ENCODE results near the gene PHACTR3.

PHACTR3 gene

GRCh38 chr20:59730722-59731121, 126.4 kb downstream of the PHACTR3 start:
- no peak for DNase-seq (ENCODE audit: low read depth in 2 of 2)

- DNase-seq (ENCODE audit: low read depth in 2 of 2), result no peak
Observed at GRCh38 chr20:59731376-59731775, 127.0 kb downstream of the PHACTR3 start.

- DNase-seq (ENCODE audit: low read depth in 2 of 2), result no peak
Observed at GRCh38 chr20:59733351-59733750, 129.0 kb downstream of the PHACTR3 start.

GRCh38 chr20:59735486-59735885, 131.1 kb downstream of the PHACTR3 start:
- no peak for DNase-seq (ENCODE audit: low read depth in 2 of 2)

- no peak for DNase-seq (ENCODE audit: low read depth in 2 of 2)
Observed at GRCh38 chr20:59735917-59736316, 131.6 kb downstream of the PHACTR3 start.

GRCh38 chr20:59736366-59736765, 132.0 kb downstream of the PHACTR3 start:
- no peak for DNase-seq (ENCODE audit: low read depth in 2 of 2)

GRCh38 chr20:59737073-59737666, 132.8 kb downstream of the PHACTR3 start:
- DNase-seq (ENCODE audit: low read depth in 2 of 2), result no peak

- DNase-seq (ENCODE audit: low read depth in 2 of 2), result no peak
Observed at GRCh38 chr20:59737816-59738215, 133.5 kb downstream of the PHACTR3 start.

GRCh38 chr20:59738851-59739250, 134.5 kb downstream of the PHACTR3 start:
- no peak for DNase-seq (ENCODE audit: low read depth in 2 of 2)

- no peak for DNase-seq (ENCODE audit: low read depth in 2 of 2)
Observed at GRCh38 chr20:59740621-59741020, 136.3 kb downstream of the PHACTR3 start.

- no peak for DNase-seq (ENCODE audit: low read depth in 2 of 2)
Observed at GRCh38 chr20:59741073-59741472, 136.7 kb downstream of the PHACTR3 start.

- DNase-seq (ENCODE audit: low read depth in 2 of 2), result no peak
Observed at GRCh38 chr20:59742351-59743095, 138.2 kb downstream of the PHACTR3 start.

- DNase-seq (ENCODE audit: low read depth in 2 of 2), result no peak
Observed at GRCh38 chr20:59743308-59743707, 139.0 kb downstream of the PHACTR3 start.

- no peak for DNase-seq (ENCODE audit: low read depth in 2 of 2)
Observed at GRCh38 chr20:59743767-59744485, 139.6 kb downstream of the PHACTR3 start.

- DNase-seq (ENCODE audit: low read depth in 2 of 2), result no peak
Observed at GRCh38 chr20:59744756-59745155, 140.4 kb downstream of the PHACTR3 start.

GRCh38 chr20:59745201-59745600, 140.9 kb downstream of the PHACTR3 start:
- no peak for DNase-seq (ENCODE audit: low read depth in 2 of 2)

- DNase-seq (ENCODE audit: low read depth in 2 of 2), result no peak
Observed at GRCh38 chr20:59745716-59746115, 141.4 kb downstream of the PHACTR3 start.

GRCh38 chr20:59746155-59746554, 141.8 kb downstream of the PHACTR3 start:
- DNase-seq (ENCODE audit: low read depth in 2 of 2), result no peak

GRCh38 chr20:59747671-59748515, 143.6 kb downstream of the PHACTR3 start:
- DNase-seq (ENCODE audit: low read depth in 2 of 2), result no peak

- DNase-seq (ENCODE audit: low read depth in 2 of 2), result no peak
Observed at GRCh38 chr20:59748619-59749191, 144.4 kb downstream of the PHACTR3 start.

- no peak for DNase-seq (ENCODE audit: low read depth in 2 of 2)
Observed at GRCh38 chr20:59749301-59749700, 145.0 kb downstream of the PHACTR3 start.
